IMR-90 (cell line): Measurements from ENCODE around the gene WNT3. TPM values are rescaled to one million over a fixed set of nuclear protein-coding genes. Genes with fewer than 3 reads are reported as not detected.

Experiments used
- ATAC-seq: fragments of 200-7000 bp; cut with Tn5 transposase; 2 replicates; pipeline ENCODE4 v1.9.1; 2020; ENCODE audit warnings: low read depth, mild to moderate bottlenecking, moderate library complexity
- BruUV-seq: library from RNA; stranded (reverse); fragments of 400-500 nt; replicated peaks from 2 replicates; lab custom pipeline; 2021; lab: Mats Ljungman, UMichigan
- CTCF ChIA-PET: fragments of 300-600 bp; formaldehyde crosslinking; extraction: SDS; loops from one replicate; lab custom pipeline; 2021; ENCODE audit warnings: antibody characterized with exemption; lab: Yijun Ruan, JAX
- POLR2A ChIA-PET: fragments of 300-600 bp; sonication (Branson Sonifier 250); formaldehyde crosslinking; loops from one replicate; lab custom pipeline; 2022; ENCODE audit warnings: antibody characterized with exemption; ENCODE audit not compliant: unreplicated experiment; lab: Charles Lee
- DNase-seq: peaks from one replicate; pipeline ENCODE4 v3.0.0; 2013
- H2AFZ ChIP-seq: replicated peaks from 2 replicates; pipeline ENCODE3; 2013; ENCODE audit warnings: low read length, mild to moderate bottlenecking; ENCODE audit not compliant: poor library complexity
- H2AK5ac ChIP-seq: 2 replicates; pipeline ENCODE4 v1.6.1; 2013; ENCODE audit warnings: low read depth, low read length, inconsistent platforms
- H2AK9ac ChIP-seq: replicated peaks from 2 replicates; pipeline ENCODE3; 2013; ENCODE audit warnings: mild to moderate bottlenecking, low read depth, low read length, moderate library complexity; ENCODE audit not compliant: poor library complexity
- H2BK120ac ChIP-seq: 2 replicates; pipeline ENCODE4 v1.6.1; 2013; ENCODE audit warnings: low read depth, low read length, inconsistent platforms
- H2BK15ac ChIP-seq: 3 replicates; pipeline ENCODE4 v1.6.1; 2013; ENCODE audit warnings: low read depth, low read length, inconsistent platforms
- H2BK20ac ChIP-seq: 2 replicates; pipeline ENCODE4 v1.6.1; 2013; ENCODE audit warnings: low read depth, mild to moderate bottlenecking, inconsistent platforms, low read length, moderate library complexity
- H2BK5ac ChIP-seq: 2 replicates; pipeline ENCODE4 v1.6.1; 2013; ENCODE audit warnings: mild to moderate bottlenecking, low read depth, low read length, inconsistent platforms; ENCODE audit not compliant: poor library complexity, severe bottlenecking
- H3K14ac ChIP-seq: replicated peaks from 2 replicates; pipeline ENCODE4 v1.6.1; 2013; ENCODE audit warnings: low read depth, low read length, inconsistent platforms
- H3K18ac ChIP-seq: 2 replicates; pipeline ENCODE4 v1.6.1; 2013; ENCODE audit warnings: low read depth, low read length, control low read depth
- H3K23ac ChIP-seq: 2 replicates; pipeline ENCODE4 v1.6.1; 2013; ENCODE audit warnings: low read depth, low read length, inconsistent platforms
- H3K27ac ChIP-seq: 2 replicates; pipeline ENCODE4 v1.5.1; 2013; ENCODE audit warnings: mild to moderate bottlenecking, control low read depth, low read length; ENCODE audit not compliant: insufficient read depth
- H3K27me3 ChIP-seq: 2 replicates; pipeline ENCODE4 v1.6.1; 2013; ENCODE audit warnings: low read length; ENCODE audit not compliant: control insufficient read depth, insufficient read depth
- H3K36me3 ChIP-seq: 2 replicates; pipeline ENCODE4 v1.6.1; 2013; ENCODE audit warnings: low read length, mixed read lengths; ENCODE audit not compliant: control insufficient read depth, insufficient read depth
- H3K4ac ChIP-seq: 2 replicates; pipeline ENCODE4 v1.6.1; 2013; ENCODE audit warnings: low read depth, low read length, inconsistent platforms
- H3K4me1 ChIP-seq: 2 replicates; pipeline ENCODE4 v1.6.1; 2013; ENCODE audit warnings: low read length, mixed read lengths; ENCODE audit not compliant: control insufficient read depth, insufficient read depth
- H3K4me2 ChIP-seq: 2 replicates; pipeline ENCODE4 v1.6.1; 2013; ENCODE audit warnings: low read depth, mild to moderate bottlenecking, control low read depth, low read length, moderate library complexity
- H3K4me3 ChIP-seq: 2 replicates; pipeline ENCODE4 v1.5.1; 2013; ENCODE audit warnings: low read depth, mild to moderate bottlenecking, control low read depth, low read length, moderate library complexity; ENCODE audit not compliant: insufficient read depth
- H3K56ac ChIP-seq: 2 replicates; pipeline ENCODE4 v1.6.1; 2013; ENCODE audit warnings: low read length, inconsistent platforms; ENCODE audit not compliant: insufficient read depth; ENCODE audit errors: extremely low read depth
- H3K79me1 ChIP-seq, 2 experiments: 2 replicates each; pipeline ENCODE4 v1.6.1; 2013; ENCODE audit warnings: low read length in 2 of 2, inconsistent platforms in 1 of 2, low read depth in 1 of 2
- H3K9ac ChIP-seq: 2 replicates; pipeline ENCODE4 v1.6.1; 2013; ENCODE audit warnings: low read depth, low read length, control low read depth
- H3K9me1 ChIP-seq: 2 replicates; pipeline ENCODE4 v1.6.1; 2013; ENCODE audit warnings: low read length, inconsistent platforms; ENCODE audit not compliant: insufficient read depth
- H3K9me3 ChIP-seq: 2 replicates; pipeline ENCODE4 v1.6.1; 2013; ENCODE audit warnings: low read length; ENCODE audit not compliant: control insufficient read depth, insufficient read depth
- H4K20me1 ChIP-seq: 2 replicates; pipeline ENCODE4 v1.6.1; 2013; ENCODE audit warnings: low read length, inconsistent platforms; ENCODE audit not compliant: insufficient read depth
- H4K5ac ChIP-seq: 2 replicates; pipeline ENCODE4 v1.6.1; 2013; ENCODE audit warnings: mild to moderate bottlenecking, low read depth, low read length, control low read depth
- H4K8ac ChIP-seq, 2 experiments: 2 replicates each; pipeline ENCODE4 v1.6.1; 2013; ENCODE audit warnings: low read depth in 2 of 2, low read length in 2 of 2, control low read depth in 1 of 2, inconsistent platforms in 1 of 2
- H4K91ac ChIP-seq: 2 replicates; pipeline ENCODE4 v1.6.1; 2013; ENCODE audit warnings: low read depth, low read length, inconsistent platforms; ENCODE audit not compliant: insufficient read depth
- CEBPB ChIP-seq: IDR thresholded peaks from 2 replicates; pipeline ENCODE4 v1.6.1; 2012; ENCODE audit warnings: low read depth, low read length, improper control_type of control experiment
- CHD1 ChIP-seq: IDR thresholded peaks from 2 replicates; pipeline ENCODE4 v1.6.1; 2012; ENCODE audit warnings: low read depth, low read length, improper control_type of control experiment
- CTCF ChIP-seq: conservative IDR thresholded peaks from 2 replicates; pipeline ENCODE4 v1.5.1; 2012; ENCODE audit warnings: mild to moderate bottlenecking, low read depth, low read length, improper control_type of control experiment
- ELK1 ChIP-seq: fragments of 150-350 bp; IDR thresholded peaks from 2 replicates; pipeline ENCODE4 v1.6.1; 2016; ENCODE audit warnings: low read depth, mild to moderate bottlenecking, low read length, moderate library complexity, borderline replicate concordance
- FOS ChIP-seq: fragments of 150-350 bp; IDR thresholded peaks from 2 replicates; pipeline ENCODE4 v1.6.1; 2016; ENCODE audit warnings: low read depth, low read length
- MAZ ChIP-seq: IDR thresholded peaks from 2 replicates; pipeline ENCODE4 v1.6.1; 2012; ENCODE audit warnings: low read depth, mild to moderate bottlenecking, low read length, improper control_type of control experiment, moderate library complexity, borderline replicate concordance
- NFE2L2 ChIP-seq: fragments of 150-350 bp; IDR thresholded peaks from 2 replicates; pipeline ENCODE4 v1.6.1; 2016; ENCODE audit warnings: low read depth, mild to moderate bottlenecking, low read length
- RAD21 ChIP-seq: IDR thresholded peaks from 2 replicates; pipeline ENCODE4 v1.6.1; 2012; ENCODE audit warnings: low read length, improper control_type of control experiment
- SMC3 ChIP-seq: fragments of 150-350 bp; IDR thresholded peaks from 2 replicates; pipeline ENCODE4 v1.6.1; 2016; ENCODE audit warnings: low read depth, mild to moderate bottlenecking, antibody characterized with exemption, low read length, moderate library complexity
- USF2 ChIP-seq: fragments of 150-350 bp; IDR thresholded peaks from 2 replicates; pipeline ENCODE4 v1.6.1; 2017; ENCODE audit warnings: mild to moderate bottlenecking, antibody characterized with exemption, low read length, low read depth
- WGBS, 2 experiments: methylation state at CpG; one replicate each; pipeline versions ENCODE4 v1.1.5 to v1.1.7; 2013; ENCODE audit warnings: missing lambda C conversion rate in 2 of 2; ENCODE audit not compliant: insufficient read length in 1 of 2; ENCODE audit errors: extremely low coverage in 2 of 2; 5-methylcytosine and 5-hydroxymethylcytosine counted together
- dilution Hi-C: fragments of 300-500 bp; cut with HindIII; formaldehyde crosslinking; loops from one replicate; pipeline ENCODE4 v1.14.3; 2018; ENCODE audit warnings: low sequenced_read_pairs; ENCODE audit not compliant: unreplicated experiment
- in situ Hi-C: fragments of 300-500 bp; cut with MboI; formaldehyde crosslinking; loops from 3 replicates; pipeline ENCODE4 v1.14.3; 2019; ENCODE audit warnings: low sequenced_read_pairs, inconsistent platforms, mixed read lengths
- intact Hi-C: fragments of 100-400 bp; cut with micrococcal nuclease; formaldehyde crosslinking; loops from 2 replicates; pipeline ENCODE4 v1.10.0; 2022
- polyA plus RNA-seq, 3 experiments: library from polyadenylated mRNA; depleted of rRNA; stranded (reverse); fragments of >200 nt; gene quantifications; 2 replicates each; pipeline ENCODE4 v1.2.3, GENCODE V29; 2012; ENCODE audit warnings: low replicate concordance in 1 of 3
- total RNA-seq: library from RNA; depleted of rRNA; stranded (reverse); fragments of >200 nt; gene quantifications from 2 replicates; pipeline ENCODE4 v1.2.3, GENCODE V29; 2012

The WNT3 gene
- total and polyA plus RNA-seq, 2 of the 4 experiments (the other 2 are of a cell fraction) = 0.72 to 1.0 TPM

- TF ChIP-seq CHD1 = no peak
Observed at GRCh38 chr17:46777943-46778915, 40.3 kb downstream of the WNT3 start (continued).

- Histone ChIP-seq H3K9me3 (no peaks in the 10 kb centered on the region), H3K18ac (no peak overlapping the region), H3K4me1 (no peaks in the 10 kb centered on the region; the same call in 1 of the 2 replicates), H2BK15ac (no peak overlapping the region), H2BK5ac (no peak overlapping the region), H3K14ac (no peak overlapping the region), H3K56ac (no peak overlapping the region), H3K27ac (no peak overlapping the region), H3K27me3 (peaks cover 3% of the 10 kb centered on the region; the same call in 1 of the 2 replicates), H2AFZ (no peak overlapping the region), H3K4me3 (no peak overlapping the region), H3K4me2 (no peak overlapping the region), H3K36me3 (no peaks in the 10 kb centered on the region), H3K9ac (no peak overlapping the region), H2BK20ac (no peak overlapping the region), H3K4ac (no peak overlapping the region), H2AK9ac (no peak overlapping the region), H4K5ac (no peak overlapping the region), H3K23ac (no peak overlapping the region), H4K91ac (no peak overlapping the region), H3K79me1 (no peaks in the 10 kb centered on the region), H4K8ac (no peak overlapping the region), H2BK120ac (no peak overlapping the region), H2AK5ac (no peak overlapping the region), H3K9me1 (0 out of 2 replicates have a peak, but pooled peaks cover 2% of the 10 kb centered on the region), H4K20me1 (no peaks in the 10 kb centered on the region)
- no peak for DNase-seq
- ATAC-seq = no peak
- intact Hi-C loops (no loop called here), in situ Hi-C loops (no loop called here), dilution Hi-C loops (no loop called here)
- WGBS, 2 experiments = 80% methylated on average over 1 of the region's 12 CpGs; no CpG with 5 or more reads in 1 of the 2 experiments
- ChIA-PET CTCF (no interaction called here), POLR2A (no interaction called here)
- BruUV-seq = no TSS peak
- TF ChIP-seq FOS (no peak), CEBPB (no peak), SMC3 (no peak), ELK1 (no peak), USF2 (no peak), CTCF (no peak), NFE2L2 (no peak), MAZ (no peak), RAD21 (no peak)
Observed at GRCh38 chr17:46776298-46777005, 42.0 kb downstream of the WNT3 start.
